SK-N-SH treated with all-trans-retinoic acid at 6 μM for 48 hours (cell line): ENCODE measurements around the gene RGS12.

Experiments used
- BACH2 ChIP-seq: fragments of 250-450 bp; sonication (Bioruptor Pico); IDR thresholded peaks from 2 replicates; pipeline ENCODE4 v1.9.0; 2021; ENCODE audit warnings: mild to moderate bottlenecking, borderline replicate concordance
- RARB ChIP-seq: fragments of 250-450 bp; sonication (Bioruptor Pico); IDR thresholded peaks from 2 replicates; pipeline ENCODE4 v1.8.0; 2021; ENCODE audit warnings: mild to moderate bottlenecking, moderate library complexity
- ZFP3 ChIP-seq: fragments of 250-450 bp; sonication (Bioruptor Pico); IDR thresholded peaks from 2 replicates; pipeline ENCODE4 v1.5.0; 2020; ENCODE audit warnings: mild to moderate bottlenecking, moderate library complexity
- ZFP30 ChIP-seq: fragments of 450-650 bp; formaldehyde crosslinking; IDR thresholded peaks from 2 replicates; pipeline ENCODE4 v1.5.0; 2022; ENCODE audit warnings: mild to moderate bottlenecking, moderate library complexity
- ZNF565 ChIP-seq: fragments of 450-650 bp; formaldehyde crosslinking; conservative IDR thresholded peaks from 2 replicates; pipeline ENCODE4 v1.5.0; 2020; ENCODE audit warnings: low read depth, mild to moderate bottlenecking, moderate library complexity

- TF ChIP-seq ZNF565 (no peak), ZFP3 (CRISPR knock-in tag) (no peak), RARB (CRISPR knock-in tag) (no peak), BACH2 (CRISPR knock-in tag) (no peak), ZFP30 (CRISPR knock-in tag) (no peak)
Observed at GRCh38 chr4:3251691-3252479, 40.9 kb upstream of the RGS12 start.
